HUES6 (cell line): ENCODE measurements around the gene FASTKD3.

ENCODE experiments used
- H3K27ac ChIP-seq: 2 replicates; pipeline ENCODE4 v1.7.0; 2013; ENCODE audit warnings: low read depth, mild to moderate bottlenecking, low read length, inconsistent platforms
- H3K27me3 ChIP-seq: 2 replicates; pipeline ENCODE4 v1.6.1; 2013; ENCODE audit warnings: low read length; ENCODE audit not compliant: control insufficient read depth, insufficient read depth
- H3K36me3 ChIP-seq: 2 replicates; pipeline ENCODE4 v1.6.1; 2013; ENCODE audit warnings: low read length; ENCODE audit not compliant: control insufficient read depth, insufficient read depth
- H3K4me1 ChIP-seq: 2 replicates; pipeline ENCODE4 v1.6.1; 2013; ENCODE audit warnings: low read length; ENCODE audit not compliant: control insufficient read depth, insufficient read depth
- H3K4me3 ChIP-seq: 2 replicates; pipeline ENCODE4 v1.5.1; 2013; ENCODE audit warnings: low read depth, low read length
- H3K9ac ChIP-seq: one replicate; pipeline ENCODE4 v1.6.1; 2013; ENCODE audit warnings: mild to moderate bottlenecking, low read length
- H3K9me3 ChIP-seq: 2 replicates; pipeline ENCODE4 v1.6.1; 2013; ENCODE audit warnings: low read depth, low read length; ENCODE audit not compliant: control insufficient read depth, insufficient read depth

FASTKD3 gene

GRCh38 chr5:7902201-7902600 lies 33.4 kb upstream of the FASTKD3 start:
- H3K9me3 ChIP-seq, result no peaks in the 10 kb centered on the region
- H3K4me3 ChIP-seq, result no peak overlapping the region
- H3K4me1 ChIP-seq, result no peaks in the 10 kb centered on the region
- no peak overlapping the region for H3K9ac ChIP-seq
- no peaks in the 10 kb centered on the region for H3K27me3 ChIP-seq
- peaks cover 64% of the 10 kb centered on the region for H3K36me3 ChIP-seq
- no peak overlapping the region for H3K27ac ChIP-seq

- no peak overlapping the region for H3K4me3 ChIP-seq
- H3K27me3 ChIP-seq, result no peaks in the 10 kb centered on the region
- H3K36me3 ChIP-seq, result peaks cover 97% of the 10 kb centered on the region
Observed at GRCh38 chr5:7897014-7897600, 28.3 kb upstream of the FASTKD3 start.

DNA sequence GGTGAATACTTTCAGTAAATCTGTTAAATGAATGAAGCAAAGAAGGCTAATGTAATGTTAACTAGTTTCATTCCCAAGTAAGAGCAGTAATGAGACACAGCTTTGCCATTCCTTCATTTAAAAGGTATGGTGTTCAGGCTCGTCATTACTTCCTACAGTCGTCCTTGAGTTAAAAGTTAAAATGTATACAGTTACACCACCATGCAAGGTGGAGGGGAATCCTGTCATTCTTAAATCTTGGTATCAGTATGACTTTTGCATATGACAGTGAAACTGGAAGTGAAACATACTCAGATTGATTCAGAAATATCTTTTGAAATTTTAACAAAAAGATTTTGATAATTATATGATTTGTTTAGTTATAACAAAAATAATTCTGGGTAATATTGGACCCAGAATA lies 26.0 kb upstream of the FASTKD3 start:
- no peak overlapping the region for H3K27ac ChIP-seq
- no peaks in the 10 kb centered on the region for H3K27me3 ChIP-seq
- no peaks in the 10 kb centered on the region for H3K9me3 ChIP-seq

More at GRCh38 chr5:7897014-7897600, 28.3 kb upstream of the FASTKD3 start:
- H3K27ac ChIP-seq, result no peak overlapping the region
- H3K9ac ChIP-seq, result no peak overlapping the region
- no peaks in the 10 kb centered on the region for H3K4me1 ChIP-seq
- no peaks in the 10 kb centered on the region for H3K9me3 ChIP-seq

DNA sequence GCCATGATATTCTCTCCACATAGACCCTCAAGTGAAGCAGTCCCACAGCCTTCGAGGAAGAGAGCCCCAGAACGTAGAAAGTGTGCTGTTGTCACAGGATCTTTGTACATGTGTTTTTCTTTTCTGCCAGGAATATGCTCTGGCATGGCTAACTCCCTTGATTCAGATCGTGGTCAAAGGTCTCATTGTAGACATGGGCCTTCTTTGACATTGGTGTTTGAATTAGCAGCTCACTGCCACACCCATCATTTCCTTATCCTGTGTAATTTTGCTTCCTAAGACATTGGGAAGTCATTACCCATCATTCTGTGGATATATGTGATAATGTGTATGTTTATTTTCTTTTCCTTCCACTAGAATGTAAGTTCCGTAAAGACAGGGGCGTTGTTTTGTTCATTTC lies 25.6 kb upstream of the FASTKD3 start:
- no peaks in the 10 kb centered on the region for H3K27me3 ChIP-seq
- H3K9me3 ChIP-seq, result no peaks in the 10 kb centered on the region
- no peak overlapping the region for H3K9ac ChIP-seq
- no peak overlapping the region for H3K4me3 ChIP-seq
- H3K4me1 ChIP-seq, result no peaks in the 10 kb centered on the region
- H3K36me3 ChIP-seq, result peaks cover 93% of the 10 kb centered on the region
- no peak overlapping the region for H3K27ac ChIP-seq

More for the DNA sequence above, 26.0 kb upstream of the FASTKD3 start:
- H3K36me3 ChIP-seq, result peaks cover 92% of the 10 kb centered on the region
- no peak overlapping the region for H3K4me3 ChIP-seq
- no peaks in the 10 kb centered on the region for H3K4me1 ChIP-seq
- no peak overlapping the region for H3K9ac ChIP-seq

DNA sequence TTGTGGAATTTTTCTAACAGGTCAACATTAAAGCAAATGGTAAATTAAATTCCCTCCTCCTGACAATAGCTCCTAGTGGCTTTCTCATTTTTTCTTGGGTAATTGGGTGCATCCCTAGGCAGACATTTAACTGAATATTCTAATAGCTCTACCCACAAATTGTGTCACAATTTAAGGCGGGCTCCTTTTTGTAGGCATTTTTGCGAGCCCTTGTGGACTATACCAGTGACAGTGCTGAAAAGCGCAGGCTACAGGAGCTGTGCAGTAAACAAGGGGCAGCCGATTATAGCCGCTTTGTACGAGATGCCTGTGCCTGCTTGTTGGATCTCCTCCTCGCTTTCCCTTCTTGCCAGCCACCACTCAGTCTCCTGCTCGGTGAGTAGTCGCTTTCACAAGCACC lies 20.1 kb upstream of the FASTKD3 start:
- no peaks in the 10 kb centered on the region for H3K9me3 ChIP-seq
- H3K27ac ChIP-seq, result no peak overlapping the region
- H3K9ac ChIP-seq, result no peak overlapping the region
- peaks cover 83% of the 10 kb centered on the region for H3K36me3 ChIP-seq
- H3K27me3 ChIP-seq, result no peaks in the 10 kb centered on the region
- no peak overlapping the region for H3K4me3 ChIP-seq
- H3K4me1 ChIP-seq, result no peaks in the 10 kb centered on the region

GRCh38 chr5:7886849-7887475 lies 18.1 kb upstream of the FASTKD3 start:
- Histone ChIP-seq H3K9ac (no peak overlapping the region), H3K27me3 (no peaks in the 10 kb centered on the region), H3K9me3 (no peaks in the 10 kb centered on the region), H3K27ac (no peak overlapping the region), H3K4me1 (no peaks in the 10 kb centered on the region), H3K36me3 (peaks cover 83% of the 10 kb centered on the region), H3K4me3 (no peak overlapping the region)

GRCh38 chr5:7884491-7885267 lies 15.8 kb upstream of the FASTKD3 start:
- Histone ChIP-seq H3K4me1 (no peaks in the 10 kb centered on the region), H3K27ac (no peak overlapping the region), H3K9me3 (no peaks in the 10 kb centered on the region), H3K9ac (no peak overlapping the region), H3K4me3 (no peak overlapping the region), H3K36me3 (peaks cover 88% of the 10 kb centered on the region), H3K27me3 (no peaks in the 10 kb centered on the region)

DNA sequence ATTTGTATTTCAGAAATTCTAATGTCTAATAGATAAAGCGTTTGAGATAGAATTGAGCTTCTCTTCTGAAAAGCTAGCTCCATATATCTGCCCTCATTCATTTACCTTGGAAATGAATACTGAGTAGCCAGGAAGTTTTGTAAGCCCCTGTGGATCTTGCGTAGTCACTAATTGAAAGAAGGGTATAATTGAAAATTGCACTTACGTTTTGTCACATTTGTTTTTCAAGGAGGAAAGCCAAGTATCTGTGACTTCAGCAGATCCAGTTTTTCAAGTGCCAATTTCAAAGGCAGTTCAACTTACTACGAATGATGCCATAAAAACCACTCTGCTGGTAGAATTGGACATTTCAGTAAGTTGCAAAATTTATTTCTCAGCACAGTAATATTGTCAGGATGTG lies 14.1 kb upstream of the FASTKD3 start:
- Histone ChIP-seq H3K27ac (no peak overlapping the region), H3K36me3 (peaks cover 85% of the 10 kb centered on the region), H3K27me3 (no peaks in the 10 kb centered on the region), H3K9me3 (no peaks in the 10 kb centered on the region), H3K4me3 (no peak overlapping the region), H3K4me1 (no peaks in the 10 kb centered on the region), H3K9ac (no peak overlapping the region)

GRCh38 chr5:7881816-7882215 lies 13.0 kb upstream of the FASTKD3 start:
- Histone ChIP-seq H3K4me3 (no peak overlapping the region), H3K9ac (no peak overlapping the region), H3K9me3 (no peaks in the 10 kb centered on the region), H3K27me3 (no peaks in the 10 kb centered on the region), H3K27ac (no peak overlapping the region), H3K4me1 (no peaks in the 10 kb centered on the region), H3K36me3 (peaks cover 92% of the 10 kb centered on the region)

- no peak overlapping the region for H3K4me3 ChIP-seq
- peaks cover 93% of the 10 kb centered on the region for H3K36me3 ChIP-seq
- H3K4me1 ChIP-seq, result no peaks in the 10 kb centered on the region
- no peak overlapping the region for H3K27ac ChIP-seq
- no peaks in the 10 kb centered on the region for H3K9me3 ChIP-seq
- no peaks in the 10 kb centered on the region for H3K27me3 ChIP-seq
- H3K9ac ChIP-seq, result no peak overlapping the region
Observed at GRCh38 chr5:7881091-7881490, 12.3 kb upstream of the FASTKD3 start.

DNA sequence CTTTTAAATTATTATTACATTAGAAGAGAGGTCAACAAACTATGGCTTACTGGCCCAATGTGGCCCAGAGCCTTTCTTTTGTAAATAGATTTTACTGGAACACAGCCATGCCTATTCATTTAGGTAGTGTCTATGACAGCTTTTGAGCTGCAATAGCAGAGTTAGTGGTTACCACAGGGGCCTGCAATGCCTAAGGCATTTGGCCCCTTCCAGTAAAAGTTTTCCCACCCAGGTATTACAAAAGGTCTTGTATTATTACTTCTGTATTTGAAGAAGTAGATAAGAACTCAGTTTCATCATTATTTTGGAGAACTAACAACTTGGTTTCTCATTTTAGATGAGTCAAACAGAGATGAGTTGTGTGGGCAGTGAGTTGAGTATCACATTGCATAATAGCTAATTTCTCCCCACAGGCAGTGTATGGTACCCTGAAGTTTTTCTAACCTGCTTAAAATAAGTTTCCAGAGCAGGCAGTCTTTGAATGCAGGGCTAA lies 9.6 kb upstream of the FASTKD3 start:
- H3K4me3 ChIP-seq, result no peak overlapping the region
- no peak overlapping the region for H3K27ac ChIP-seq

More for the DNA sequence above, 9.6 kb upstream of the FASTKD3 start:
- H3K27me3 ChIP-seq, result no peaks in the 10 kb centered on the region
- H3K9ac ChIP-seq, result no peak overlapping the region
- H3K9me3 ChIP-seq, result no peaks in the 10 kb centered on the region
- peaks cover 94% of the 10 kb centered on the region for H3K36me3 ChIP-seq
- H3K4me1 ChIP-seq, result no peaks in the 10 kb centered on the region
